GM21737 (cell line): Measurements from ENCODE around the gene PGLYRP3.
A peak's percentile ranks its signal among the peaks of the same experiment; 100 is the strongest.
"Not testable (repeated sequence)": the region's sequence is repeated elsewhere in the genome, so short reads cannot be mapped to it uniquely, and the experiment has no call there.

Source experiments
- ATAC-seq: cut with Tn5 transposase; IDR thresholded peaks from one replicate; pipeline ENCODE4 v1.9.1; 2021; ENCODE audit warnings: mild to moderate bottlenecking, moderate library complexity; ENCODE audit not compliant: unreplicated experiment

Gene PGLYRP3

GRCh38 chr1:153349363-153350320, 36.9 kb upstream of the PGLYRP3 start:
- ATAC-seq: no peak

- ATAC-seq: no peak
Observed at GRCh38 chr1:153348511-153349362, 36.0 kb upstream of the PGLYRP3 start, which contains the start of gene PGLYRP4. TSS of gene PGLYRP4 (minus strand) at chr1:153348841. CDS start at chr1:153347932, 909 bp downstream.

GRCh38 chr1:153347856-153348255, 35.1 kb upstream of the PGLYRP3 start:
- ATAC-seq: no peak

GRCh38 chr1:153347049-153347448, 34.3 kb upstream of the PGLYRP3 start:
- not testable (repeated sequence) for ATAC-seq

- ATAC-seq: no peak
Observed at GRCh38 chr1:153346077-153346723, 33.4 kb upstream of the PGLYRP3 start.

- ATAC-seq: peak; percentile 41
Observed at GRCh38 chr1:153345187-153346076, 32.7 kb upstream of the PGLYRP3 start.

GRCh38 chr1:153344718-153345025, 31.9 kb upstream of the PGLYRP3 start:
- no peak for ATAC-seq

- ATAC-seq: no peak
Observed at GRCh38 chr1:153343811-153344717, 31.3 kb upstream of the PGLYRP3 start.

- ATAC-seq: no peak
Observed at GRCh38 chr1:153343040-153343681, 30.4 kb upstream of the PGLYRP3 start.

GRCh38 chr1:153342178-153342577, 29.4 kb upstream of the PGLYRP3 start:
- no peak for ATAC-seq

GRCh38 chr1:153341431-153341934, 28.7 kb upstream of the PGLYRP3 start:
- ATAC-seq: no peak

GRCh38 chr1:153340356-153340755, 27.6 kb upstream of the PGLYRP3 start:
- ATAC-seq: no peak

GRCh38 chr1:153339802-153340201, 27.1 kb upstream of the PGLYRP3 start:
- no peak for ATAC-seq

GRCh38 chr1:153337980-153338853, 25.5 kb upstream of the PGLYRP3 start:
- ATAC-seq: no peak

- no peak for ATAC-seq
Observed at GRCh38 chr1:153336650-153337049, 23.9 kb upstream of the PGLYRP3 start.

- ATAC-seq: no peak
Observed at GRCh38 chr1:153333902-153334301, 21.1 kb upstream of the PGLYRP3 start.

GRCh38 chr1:153324912-153325311, 12.2 kb upstream of the PGLYRP3 start:
- ATAC-seq: no peak
